ENCODE results near the gene OLFM1.

- no peak for TF ChIP-seq CTCF (conservative IDR thresholded peaks at IDR 0.05; ENCODE audit: low read depth, low read length)
- peak; percentile 72 for TF ChIP-seq MAFK (IDR thresholded peaks at IDR 0.05; ENCODE audit: low read depth, low read length)
- no peak for TF ChIP-seq POLR2A (IDR thresholded peaks at IDR 0.05; ENCODE audit: low read depth, low read length)
- TF ChIP-seq FOS (IDR thresholded peaks at IDR 0.05; ENCODE audit: low read depth, low read length) = no peak
These were observed 71.1 kb downstream of the OLFM1 start for GRCh38 chr9:135158564-135158937.

All from IMR-90 (cell line).